ENCODE results near the gene CAMTA1.

- TF ChIP-seq EZH2phosphoT487 (IDR thresholded peaks at IDR 0.05): no peak
- TF ChIP-seq CTCF (IDR thresholded peaks at IDR 0.05): no peak
- no peak for TF ChIP-seq EZH2 (IDR thresholded peaks at IDR 0.05)
These were observed 904.8 kb downstream of the CAMTA1 start for GRCh38 chr1:7690076-7690475.

Data from neural progenitor cell (in vitro differentiated cells).